ENCODE data around the gene PRSS16. TPM values are rescaled to one million over a fixed set of nuclear protein-coding genes. Genes with fewer than 3 reads are reported as not detected.
"Not testable (repeated sequence)": the region's sequence is repeated elsewhere in the genome, so short reads cannot be mapped to it uniquely, and the experiment has no call there.

Gene PRSS16
- total RNA-seq, 3 donors from 2014 or later (not counting 1 experiment from before 2014, with no cell fraction given), result 2.0 TPM; not detected in 2

GRCh38 chr6:27213544-27214125 lies 33.9 kb upstream of the PRSS16 start:
- no peak overlapping the region for H3K27ac Mint-ChIP-seq
- peaks cover 8 to 12% of the 10 kb centered on the region in 2 donors for H3K4me1 Mint-ChIP-seq
- H3K9me3 Mint-ChIP-seq, result no peaks in the 10 kb centered on the region
- peaks cover 36 to 37% of the 10 kb centered on the region in 2 donors for H3K27me3 Mint-ChIP-seq (ENCODE audit: low read depth in 2 of 2)
- peaks cover 6% of the 10 kb centered on the region for H3K4me1 ChIP-seq (ENCODE audit: control insufficient read depth, insufficient read depth, low read length)
- no peaks in the 10 kb centered on the region for H3K36me3 Mint-ChIP-seq
- intact Hi-C loops (cut with micrococcal nuclease), result no loop called here
- H3K27ac ChIP-seq (ENCODE audit: low read length), result no peak overlapping the region
- 48% methylated on average over 27 of the region's 29 CpGs for WGBS (ENCODE audit: insufficient coverage)
- ATAC-seq, result no peak
- H3K36me3 ChIP-seq (ENCODE audit: control insufficient read depth, insufficient read depth, low read length), result no peaks in the 10 kb centered on the region
- H3K9me3 ChIP-seq (ENCODE audit: control insufficient read depth, insufficient read depth, low read length), result peaks cover 4% of the 10 kb centered on the region
- H3K4me3 Mint-ChIP-seq, result no peak overlapping the region
- no peak for TF ChIP-seq CTCF (IDR thresholded peaks at IDR 0.05)
- peaks cover 20% of the 10 kb centered on the region for H3K27me3 ChIP-seq (ENCODE audit: control insufficient read depth, insufficient read depth, low read length)
- DNase-seq, result no peak
- no peak overlapping the region for H3K4me3 ChIP-seq (ENCODE audit: low read length)

GRCh38 chr6:27214126-27214601 lies 33.3 kb upstream of the PRSS16 start:
- Mint-ChIP-seq H3K36me3 (no peaks in the 10 kb centered on the region), H3K27me3 (ENCODE audit: low read depth in 2 of 2) (peaks cover 38 to 39% of the 10 kb centered on the region in 2 donors), H3K4me3 (no peak overlapping the region), H3K4me1 (peaks cover 4 to 8% of the 10 kb centered on the region in 2 donors), H3K9me3 (no peaks in the 10 kb centered on the region), H3K27ac (no peak overlapping the region)
- no peak overlapping the region for H3K27ac ChIP-seq (ENCODE audit: low read length)
- H3K4me1 ChIP-seq (ENCODE audit: control insufficient read depth, insufficient read depth, low read length), result peaks cover 6% of the 10 kb centered on the region
- intact Hi-C loops (cut with micrococcal nuclease), result no loop called here
- peaks cover 20% of the 10 kb centered on the region for H3K27me3 ChIP-seq (ENCODE audit: control insufficient read depth, insufficient read depth, low read length)
- WGBS (ENCODE audit: insufficient coverage), result 47% methylated on average over 19 of the region's 19 CpGs
- no peak for ATAC-seq
- DNase-seq, result no peak
- no peaks in the 10 kb centered on the region for H3K36me3 ChIP-seq (ENCODE audit: control insufficient read depth, insufficient read depth, low read length)
- TF ChIP-seq CTCF (IDR thresholded peaks at IDR 0.05), result no peak
- H3K4me3 ChIP-seq (ENCODE audit: low read length), result no peak overlapping the region
- H3K9me3 ChIP-seq (ENCODE audit: control insufficient read depth, insufficient read depth, low read length), result peaks cover 4% of the 10 kb centered on the region

GRCh38 chr6:27216874-27217273 lies 30.6 kb upstream of the PRSS16 start:
- Histone ChIP-seq H3K36me3 (ENCODE audit: control insufficient read depth, insufficient read depth, low read length) (no peaks in the 10 kb centered on the region), H3K4me3 (ENCODE audit: low read length) (no peak overlapping the region), H3K9me3 (ENCODE audit: control insufficient read depth, insufficient read depth, low read length) (peaks cover 4% of the 10 kb centered on the region), H3K27ac (ENCODE audit: low read length) (no peak overlapping the region), H3K4me1 (ENCODE audit: control insufficient read depth, insufficient read depth, low read length) (peaks cover 6% of the 10 kb centered on the region), H3K27me3 (ENCODE audit: control insufficient read depth, insufficient read depth, low read length) (peaks cover 23% of the 10 kb centered on the region)
- no peak overlapping the region for H3K4me3 Mint-ChIP-seq
- H3K9me3 Mint-ChIP-seq, result no peaks in the 10 kb centered on the region
- H3K36me3 Mint-ChIP-seq, result no peaks in the 10 kb centered on the region
- no peak overlapping the region for H3K27ac Mint-ChIP-seq
- DNase-seq (no peak), ATAC-seq (no peak)
- TF ChIP-seq CTCF (IDR thresholded peaks at IDR 0.05), result no peak
- 91% methylated on average over 11 of the region's 21 CpGs for WGBS (ENCODE audit: insufficient coverage)
- H3K27me3 Mint-ChIP-seq (ENCODE audit: low read depth in 2 of 2), result peaks cover 40 to 43% of the 10 kb centered on the region in 2 donors
- intact Hi-C loops (cut with micrococcal nuclease), result no loop called here
- no peaks in the 10 kb centered on the region for H3K4me1 Mint-ChIP-seq

GRCh38 chr6:27222971-27223370 lies 24.5 kb upstream of the PRSS16 start:
- H3K9me3 Mint-ChIP-seq; H3K4me3 ChIP-seq (ENCODE audit: low read length); H3K27ac ChIP-seq (ENCODE audit: low read length); H3K4me1 ChIP-seq (ENCODE audit: control insufficient read depth, insufficient read depth, low read length); intact Hi-C loops (cut with micrococcal nuclease); H3K27ac Mint-ChIP-seq; H3K27me3 ChIP-seq (ENCODE audit: control insufficient read depth, insufficient read depth, low read length); H3K36me3 Mint-ChIP-seq; H3K36me3 ChIP-seq (ENCODE audit: control insufficient read depth, insufficient read depth, low read length); H3K9me3 ChIP-seq (ENCODE audit: control insufficient read depth, insufficient read depth, low read length); ATAC-seq; H3K4me3 Mint-ChIP-seq; DNase-seq: not testable (repeated sequence)
- Mint-ChIP-seq H3K4me1 (peaks cover 5 to 13% of the 10 kb centered on the region in 2 donors), H3K27me3 (ENCODE audit: low read depth in 2 of 2) (peaks cover 25 to 42% of the 10 kb centered on the region in 2 donors)
- 98% methylated on average over 14 of the region's 15 CpGs for WGBS (ENCODE audit: insufficient coverage)
